LHCN-M2 (cell line): Measurements from ENCODE around the gene IL15RA. TPM values are rescaled to one million over a fixed set of nuclear protein-coding genes. Genes with fewer than 3 reads are reported as not detected.
"Not testable (repeated sequence)": the region's sequence is repeated elsewhere in the genome, so short reads cannot be mapped to it uniquely, and the experiment has no call there.

ENCODE experiments used
- DNase-seq: peaks from one replicate; pipeline ENCODE4 v3.0.0-alpha.2; 2012; ENCODE audit warnings: low read depth
- total RNA-seq: library from RNA; depleted of rRNA; stranded (reverse); fragments of >200 nt; gene quantifications from 2 replicates; pipeline ENCODE4 v1.2.3, GENCODE V29; 2014

IL15RA gene
- total RNA-seq, 1 experiment from 2014 or later: 0.17 TPM

- DNase-seq: no peak
These were observed 25.5 kb downstream of the IL15RA start for GRCh38 chr10:5951721-5952407.

- DNase-seq: no peak
These were observed 26.1 kb downstream of the IL15RA start for GRCh38 chr10:5951167-5951711.

- peak; percentile 53 for DNase-seq
These were observed 28.2 kb downstream of the IL15RA start for GRCh38 chr10:5949009-5949759.

- no peak for DNase-seq
These were observed 29.1 kb downstream of the IL15RA start for GRCh38 chr10:5948208-5948585.

- DNase-seq: no peak
These were observed 29.7 kb downstream of the IL15RA start for GRCh38 chr10:5947471-5948207.

- no peak for DNase-seq
These were observed 30.6 kb downstream of the IL15RA start for GRCh38 chr10:5946786-5947185.

GRCh38 chr10:5946419-5946775 is 30.9 kb downstream of the IL15RA start:
- not testable (repeated sequence) for DNase-seq

GRCh38 chr10:5945561-5946418 is 31.6 kb downstream of the IL15RA start:
- peak; percentile 45 for DNase-seq

- no peak for DNase-seq
These were observed 32.2 kb downstream of the IL15RA start for GRCh38 chr10:5945190-5945509.

- DNase-seq: peak; percentile 98
These were observed 32.8 kb downstream of the IL15RA start for GRCh38 chr10:5944389-5945189.

- no peak for DNase-seq
These were observed 33.8 kb downstream of the IL15RA start for GRCh38 chr10:5943536-5943935.

- DNase-seq: no peak
These were observed 34.9 kb downstream of the IL15RA start for GRCh38 chr10:5942474-5942873.

GRCh38 chr10:5942001-5942400 is 35.3 kb downstream of the IL15RA start:
- no peak for DNase-seq

- no peak for DNase-seq
These were observed 35.8 kb downstream of the IL15RA start for GRCh38 chr10:5941579-5941978.

GRCh38 chr10:5940807-5941218 is 36.5 kb downstream of the IL15RA start:
- no peak for DNase-seq

- DNase-seq: no peak
These were observed 39.1 kb downstream of the IL15RA start for GRCh38 chr10:5938291-5938690.

GRCh38 chr10:5937016-5937415 is 40.3 kb downstream of the IL15RA start:
- DNase-seq: no peak

GRCh38 chr10:5935628-5936027 is 41.7 kb downstream of the IL15RA start:
- no peak for DNase-seq

GRCh38 chr10:5933909-5934546 is 43.3 kb downstream of the IL15RA start:
- DNase-seq: no peak

GRCh38 chr10:5932345-5932744 is 45.0 kb downstream of the IL15RA start:
- DNase-seq: no peak
